Breast epithelium (tissue), 3 donors: ENCODE measurements around the gene PDHA1.

Source experiments
- POLR2A ChIP-seq: fragments of 450-650 bp; IDR thresholded peaks from one replicate; pipeline ENCODE4 v1.6.1; 2016; ENCODE audit warnings: antibody characterized with exemption, mild to moderate bottlenecking, moderate library complexity
- POLR2AphosphoS5 ChIP-seq, 3 donors: sonication (generic); formaldehyde crosslinking; IDR thresholded peaks; one replicate each; pipeline ENCODE4 v1.6.1; 2017; ENCODE audit warnings: antibody characterized with exemption in 3 of 3
- TF ChIP-seq, protein P1 (sequence below), 3 donors: fragments of 450-650 bp; IDR thresholded peaks; one replicate each; pipeline ENCODE4 v1.5.1; 2016 to 2017; ENCODE audit warnings: antibody characterized with exemption in 3 of 3, mild to moderate bottlenecking in 3 of 3, moderate library complexity in 3 of 3

DNA sequence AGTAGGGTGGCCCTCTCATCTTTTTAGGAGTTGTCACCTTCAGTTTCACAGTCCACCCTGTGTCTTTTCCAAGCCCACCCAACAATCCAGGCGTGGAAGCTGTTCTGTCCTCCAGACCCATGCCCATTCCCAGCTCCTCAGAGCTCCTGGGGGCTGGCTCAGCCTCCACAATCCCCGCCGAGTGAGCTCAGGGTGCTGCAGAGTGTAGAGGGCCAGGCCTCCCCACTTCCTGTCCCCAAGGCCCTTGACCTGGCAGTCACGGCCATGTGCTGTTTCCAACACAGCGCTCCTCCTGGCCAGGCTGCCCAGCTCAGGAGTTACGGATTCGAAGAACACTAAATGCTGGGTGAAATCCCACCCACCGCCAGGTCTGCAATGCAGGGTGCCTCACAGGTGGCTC is 31.8 kb downstream of the PDHA1 start:
- TF ChIP-seq POLR2A (no peak), POLR2AphosphoS5 (IDR thresholded peaks at IDR 0.05) (no peak)
- TF ChIP-seq, protein P1, sequence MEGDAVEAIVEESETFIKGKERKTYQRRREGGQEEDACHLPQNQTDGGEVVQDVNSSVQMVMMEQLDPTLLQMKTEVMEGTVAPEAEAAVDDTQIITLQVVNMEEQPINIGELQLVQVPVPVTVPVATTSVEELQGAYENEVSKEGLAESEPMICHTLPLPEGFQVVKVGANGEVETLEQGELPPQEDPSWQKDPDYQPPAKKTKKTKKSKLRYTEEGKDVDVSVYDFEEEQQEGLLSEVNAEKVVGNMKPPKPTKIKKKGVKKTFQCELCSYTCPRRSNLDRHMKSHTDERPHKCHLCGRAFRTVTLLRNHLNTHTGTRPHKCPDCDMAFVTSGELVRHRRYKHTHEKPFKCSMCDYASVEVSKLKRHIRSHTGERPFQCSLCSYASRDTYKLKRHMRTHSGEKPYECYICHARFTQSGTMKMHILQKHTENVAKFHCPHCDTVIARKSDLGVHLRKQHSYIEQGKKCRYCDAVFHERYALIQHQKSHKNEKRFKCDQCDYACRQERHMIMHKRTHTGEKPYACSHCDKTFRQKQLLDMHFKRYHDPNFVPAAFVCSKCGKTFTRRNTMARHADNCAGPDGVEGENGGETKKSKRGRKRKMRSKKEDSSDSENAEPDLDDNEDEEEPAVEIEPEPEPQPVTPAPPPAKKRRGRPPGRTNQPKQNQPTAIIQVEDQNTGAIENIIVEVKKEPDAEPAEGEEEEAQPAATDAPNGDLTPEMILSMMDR (IDR thresholded peaks at IDR 0.05), result no peak
